Parathyroid adenoma (tissue), 2 donors: ENCODE results near the gene ZNF438.

ENCODE experiments used
- H2AFZ ChIP-seq: fragments of 300-600 bp; sonication (generic); one replicate; pipeline ENCODE4 v1.7.0; 2017; ENCODE audit warnings: antibody characterized with exemption, mild to moderate bottlenecking
- H3K27ac ChIP-seq: fragments of 300-600 bp; sonication (generic); one replicate; pipeline ENCODE4 v1.7.0; 2017
- H3K27me3 ChIP-seq: fragments of 300-600 bp; sonication (generic); one replicate; pipeline ENCODE4 v1.7.0; 2017; ENCODE audit warnings: low read length; ENCODE audit not compliant: control insufficient read depth, insufficient read depth
- H3K36me3 ChIP-seq: fragments of 300-600 bp; sonication (generic); one replicate; pipeline ENCODE4 v1.7.0; 2017; ENCODE audit warnings: low read length; ENCODE audit not compliant: control insufficient read depth, insufficient read depth
- H3K4me1 ChIP-seq: fragments of 300-600 bp; sonication (generic); one replicate; pipeline ENCODE4 v1.7.0; 2017; ENCODE audit warnings: control low read depth
- H3K4me2 ChIP-seq: fragments of 300-600 bp; sonication (generic); one replicate; pipeline ENCODE4 v1.7.0; 2017; ENCODE audit warnings: low read length
- H3K4me3 ChIP-seq: fragments of 300-600 bp; sonication (generic); one replicate; pipeline ENCODE4 v1.7.0; 2017; ENCODE audit warnings: low read depth, low read length
- H3K79me2 ChIP-seq: fragments of 300-600 bp; sonication (generic); one replicate; pipeline ENCODE4 v1.7.0; 2017; ENCODE audit warnings: control low read depth
- H3K9ac ChIP-seq: fragments of 300-600 bp; sonication (generic); one replicate; pipeline ENCODE4 v1.7.0; 2017; ENCODE audit warnings: mild to moderate bottlenecking
- H3K9me3 ChIP-seq: fragments of 300-600 bp; sonication (generic); one replicate; pipeline ENCODE4 v1.7.0; 2017; ENCODE audit warnings: low read length; ENCODE audit not compliant: control insufficient read depth
- TF ChIP-seq, protein P1 (sequence below): fragments of 300-600 bp; sonication (generic); IDR thresholded peaks from one replicate; pipeline ENCODE4 v1.7.0; 2017; ENCODE audit warnings: antibody characterized with exemption, mild to moderate bottlenecking
- donor health status: primary hyperparathyroidism.

Gene ZNF438

DNA sequence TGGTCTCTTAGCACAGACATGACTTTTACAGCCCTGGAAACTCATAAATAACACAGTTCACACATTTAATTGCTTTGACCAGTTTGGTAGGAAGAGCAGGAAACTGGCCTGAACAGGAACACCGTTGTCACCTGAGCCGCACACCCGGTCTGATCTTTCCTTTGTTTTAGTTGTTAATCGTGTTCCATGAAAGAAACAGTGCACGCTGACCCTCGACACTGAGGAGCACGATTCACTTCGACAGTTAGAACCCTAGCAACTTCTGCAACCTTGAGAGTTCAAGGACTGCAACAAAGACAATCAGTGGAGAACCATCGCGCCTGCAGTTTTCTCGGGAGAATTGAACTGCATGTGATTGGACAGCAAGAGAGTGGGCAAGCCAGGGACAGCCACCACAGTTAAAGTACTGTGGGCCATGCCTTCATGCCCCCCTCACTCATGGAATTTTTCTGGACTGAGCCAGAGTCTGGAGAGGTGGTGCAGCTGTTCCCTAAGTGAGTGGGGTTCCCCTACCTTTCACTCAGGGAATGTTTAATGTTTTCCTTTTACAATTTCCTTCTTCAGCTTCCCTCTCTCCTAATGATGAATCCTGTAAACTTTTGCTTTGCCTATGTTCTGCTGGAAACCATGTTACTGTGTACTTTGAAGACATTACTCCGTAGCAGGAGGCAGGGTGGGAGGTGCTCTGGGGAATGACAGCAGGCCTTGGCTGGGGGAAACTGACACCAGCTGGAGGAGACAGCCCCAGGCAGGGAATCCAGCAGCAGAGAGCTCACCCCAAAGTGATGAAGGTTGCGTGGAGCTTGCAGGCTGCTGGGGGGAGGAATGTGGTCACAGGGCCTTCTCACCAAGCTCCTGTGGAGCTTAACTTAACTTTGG, 198.7 kb downstream of the ZNF438 start:
- no peaks in the 10 kb centered on the region for H3K79me2 ChIP-seq
- no peaks in the 10 kb centered on the region for H3K36me3 ChIP-seq
- no peak overlapping the region for H3K9ac ChIP-seq
- no peak overlapping the region for H3K27ac ChIP-seq
- H2AFZ ChIP-seq: no peak overlapping the region
- H3K4me3 ChIP-seq: no peak overlapping the region
- H3K4me2 ChIP-seq: no peak overlapping the region
- TF ChIP-seq, protein P1, sequence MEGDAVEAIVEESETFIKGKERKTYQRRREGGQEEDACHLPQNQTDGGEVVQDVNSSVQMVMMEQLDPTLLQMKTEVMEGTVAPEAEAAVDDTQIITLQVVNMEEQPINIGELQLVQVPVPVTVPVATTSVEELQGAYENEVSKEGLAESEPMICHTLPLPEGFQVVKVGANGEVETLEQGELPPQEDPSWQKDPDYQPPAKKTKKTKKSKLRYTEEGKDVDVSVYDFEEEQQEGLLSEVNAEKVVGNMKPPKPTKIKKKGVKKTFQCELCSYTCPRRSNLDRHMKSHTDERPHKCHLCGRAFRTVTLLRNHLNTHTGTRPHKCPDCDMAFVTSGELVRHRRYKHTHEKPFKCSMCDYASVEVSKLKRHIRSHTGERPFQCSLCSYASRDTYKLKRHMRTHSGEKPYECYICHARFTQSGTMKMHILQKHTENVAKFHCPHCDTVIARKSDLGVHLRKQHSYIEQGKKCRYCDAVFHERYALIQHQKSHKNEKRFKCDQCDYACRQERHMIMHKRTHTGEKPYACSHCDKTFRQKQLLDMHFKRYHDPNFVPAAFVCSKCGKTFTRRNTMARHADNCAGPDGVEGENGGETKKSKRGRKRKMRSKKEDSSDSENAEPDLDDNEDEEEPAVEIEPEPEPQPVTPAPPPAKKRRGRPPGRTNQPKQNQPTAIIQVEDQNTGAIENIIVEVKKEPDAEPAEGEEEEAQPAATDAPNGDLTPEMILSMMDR: no peak
- H3K4me1 ChIP-seq: no peaks in the 10 kb centered on the region
- no peaks in the 10 kb centered on the region for H3K9me3 ChIP-seq
- no peaks in the 10 kb centered on the region for H3K27me3 ChIP-seq

DNA sequence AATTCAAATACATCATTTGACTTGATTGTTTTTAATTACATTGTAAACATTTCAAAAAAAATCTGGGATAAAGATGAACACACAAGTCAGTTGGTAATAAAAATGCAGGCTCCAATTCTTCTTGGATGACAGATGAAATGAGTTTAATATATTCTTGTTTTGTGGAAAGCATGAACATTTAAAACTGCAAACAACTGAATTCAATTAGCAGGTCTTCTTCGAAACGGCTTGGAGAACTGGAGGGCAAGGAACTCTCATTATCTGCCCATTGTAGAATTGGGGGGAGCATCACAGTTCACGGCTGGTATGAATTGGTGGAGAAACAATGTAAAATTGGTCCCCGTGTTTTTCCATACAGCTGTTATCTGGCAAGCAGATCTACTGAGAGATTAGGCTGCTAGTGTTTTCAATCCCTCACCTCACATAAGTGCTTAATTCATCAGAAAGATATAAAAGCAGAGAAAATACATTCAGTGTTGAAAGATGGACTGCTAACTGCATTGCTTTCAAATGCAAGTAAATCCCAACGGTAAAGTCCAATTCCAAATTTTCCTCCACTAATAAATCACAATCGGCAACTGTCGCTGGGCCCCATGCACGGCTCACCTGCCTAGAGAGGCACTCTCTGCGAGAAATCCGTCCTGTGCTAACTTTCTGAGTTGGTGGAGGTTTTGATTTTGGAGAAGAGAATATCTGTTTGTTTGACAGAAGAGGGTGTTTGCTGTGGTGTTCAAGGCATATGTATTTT, 199.5 kb downstream of the ZNF438 start:
- Histone ChIP-seq H3K9me3 (no peaks in the 10 kb centered on the region), H3K79me2 (no peaks in the 10 kb centered on the region), H3K9ac (no peak overlapping the region), H3K4me1 (no peaks in the 10 kb centered on the region), H3K36me3 (no peaks in the 10 kb centered on the region), H3K27me3 (no peaks in the 10 kb centered on the region), H3K4me3 (no peak overlapping the region), H3K27ac (no peak overlapping the region), H3K4me2 (no peak overlapping the region), H2AFZ (no peak overlapping the region)
- TF ChIP-seq, protein P1: no peak

DNA sequence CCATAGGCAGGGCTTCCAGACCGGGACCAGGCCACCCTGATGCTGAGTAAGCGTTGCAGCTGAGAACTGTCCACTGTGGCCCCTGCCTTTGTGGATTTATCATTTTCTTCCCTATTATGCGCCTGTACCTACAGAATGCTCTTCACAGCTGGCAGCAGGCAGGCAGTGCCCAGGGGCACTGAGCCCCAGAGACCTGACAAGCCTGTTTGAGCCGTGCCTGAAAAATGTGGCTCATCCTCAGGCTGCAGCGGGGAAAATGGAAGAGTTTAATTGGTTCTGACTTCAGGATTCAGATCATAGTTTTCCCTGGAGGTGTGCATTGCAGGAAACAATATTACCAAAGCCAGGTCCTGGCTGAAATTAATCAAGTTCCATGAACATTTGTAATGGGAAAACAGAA, 200.2 kb downstream of the ZNF438 start:
- no peaks in the 10 kb centered on the region for H3K9me3 ChIP-seq
- no peak overlapping the region for H3K4me2 ChIP-seq
- no peaks in the 10 kb centered on the region for H3K4me1 ChIP-seq
- H3K36me3 ChIP-seq: no peaks in the 10 kb centered on the region
- no peaks in the 10 kb centered on the region for H3K79me2 ChIP-seq
- H3K27me3 ChIP-seq: no peaks in the 10 kb centered on the region
- no peak overlapping the region for H2AFZ ChIP-seq
- no peak overlapping the region for H3K27ac ChIP-seq
- H3K4me3 ChIP-seq: no peak overlapping the region
- no peak overlapping the region for H3K9ac ChIP-seq
- TF ChIP-seq, protein P1: no peak

DNA sequence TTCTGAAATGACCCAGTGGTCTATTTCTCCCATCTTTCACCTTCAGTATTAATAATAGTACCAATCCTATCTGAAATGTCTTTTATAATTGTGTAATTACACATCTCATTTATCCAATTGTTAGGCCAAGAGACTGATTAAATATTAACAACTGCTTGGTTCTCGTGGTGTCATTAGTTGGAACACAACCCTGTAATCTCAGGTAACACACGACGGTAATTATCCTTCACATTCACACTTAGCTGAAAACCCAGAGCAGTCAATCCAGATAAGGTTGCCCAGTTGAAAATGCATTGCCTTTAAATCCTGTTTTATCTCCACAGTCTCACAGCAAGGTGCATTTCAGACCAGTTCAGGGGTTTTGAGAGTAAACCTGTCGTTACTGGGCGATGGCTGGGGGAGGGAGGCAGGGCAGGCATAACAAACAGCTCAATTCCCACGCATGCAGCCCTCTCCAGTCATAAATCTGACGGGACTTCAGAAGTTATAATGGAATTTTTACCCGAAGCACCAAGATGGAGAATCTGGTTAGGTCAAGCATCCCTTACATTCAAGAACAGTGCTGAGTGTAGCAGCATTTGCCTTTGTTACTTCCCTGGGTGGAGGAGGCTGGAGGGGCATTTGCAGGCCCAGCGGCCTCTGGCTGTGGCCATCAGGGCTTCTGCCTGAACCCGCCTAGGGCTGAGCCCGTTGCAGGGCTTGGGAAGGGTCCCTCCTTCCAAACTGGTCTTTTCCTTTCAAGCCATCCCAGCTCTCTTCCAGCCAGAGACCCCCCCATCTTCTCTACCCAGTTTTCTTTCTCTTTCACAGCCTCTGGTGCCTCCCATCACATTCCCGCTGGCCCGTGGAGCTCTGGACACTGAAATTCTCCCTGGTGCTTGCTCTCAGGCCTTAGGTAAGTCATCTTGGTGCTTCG, 201.1 kb downstream of the ZNF438 start:
- Histone ChIP-seq H3K27ac (no peak overlapping the region), H3K4me1 (no peaks in the 10 kb centered on the region)

More for the DNA sequence above, 201.1 kb downstream of the ZNF438 start:
- TF ChIP-seq, protein P1: no peak
- no peaks in the 10 kb centered on the region for H3K27me3 ChIP-seq
- H2AFZ ChIP-seq: no peak overlapping the region
- H3K9ac ChIP-seq: no peak overlapping the region
- no peak overlapping the region for H3K4me3 ChIP-seq
- H3K4me2 ChIP-seq: no peak overlapping the region
- H3K79me2 ChIP-seq: no peaks in the 10 kb centered on the region
- no peaks in the 10 kb centered on the region for H3K9me3 ChIP-seq
- no peaks in the 10 kb centered on the region for H3K36me3 ChIP-seq
